ENCODE measurements around the gene GRAMD4. TPM values are rescaled to one million over a fixed set of nuclear protein-coding genes. Genes with fewer than 3 reads are reported as not detected.

GRAMD4 gene
- total RNA-seq, 4 donors from 2014 or later, result 16.7 to 106 (median 53.3) TPM

GRCh38 chr22:46574438-46574992, 45.7 kb upstream of the GRAMD4 start:
- Histone ChIP-seq H3K9me3 (peaks cover 0 to 4% (median 0%) of the 10 kb centered on the region in 3 donors), H3K27ac (no peak overlapping the region), H3K36me3 (no peaks in the 10 kb centered on the region), H3K27me3 (no peaks in the 10 kb centered on the region), H3K4me1 (peaks cover 20 to 27% of the 10 kb centered on the region in 2 donors), H3K4me3 (no peak overlapping the region)
- TF ChIP-seq CTCF (IDR thresholded peaks at IDR 0.05 in 4 of 5, conservative IDR thresholded peaks at IDR 0.05 in 1 of 5), result no peak
- no peak for TF ChIP-seq POLR2A (IDR thresholded peaks at IDR 0.05)
- ATAC-seq, result no peak
- in situ Hi-C loops (cut with MboI; ENCODE audit: low sequenced_read_pairs in 4 of 4) (loop anchor here in 2 of 4 donors (25.0 kb wide), 3 partner anchors 113 to 213 kb away; no protein-coding TSS in a partner anchor), intact Hi-C loops (cut with DNase I; ENCODE audit: low total_unique reads) (no loop called here)
- peak in 1 of 2 donors; percentile 9 for DNase-seq

GRCh38 chr22:46574993-46575910, 44.9 kb upstream of the GRAMD4 start:
- intact Hi-C loops (cut with DNase I; ENCODE audit: low total_unique reads) (loop anchor here (5.0 kb wide), 2 partner anchors 102 to 162 kb away; partner anchors contain the start of gene CERK), in situ Hi-C loops (cut with MboI; ENCODE audit: low sequenced_read_pairs in 4 of 4) (loop anchor here in 2 of 4 donors (25.0 kb wide), 3 partner anchors 112 to 212 kb away; no protein-coding TSS in a partner anchor)
- no peak for TF ChIP-seq POLR2A (IDR thresholded peaks at IDR 0.05)
- no peak for TF ChIP-seq CTCF (IDR thresholded peaks at IDR 0.05 in 4 of 5, conservative IDR thresholded peaks at IDR 0.05 in 1 of 5)
- peak in 1 of 2 donors; percentile 14 for DNase-seq
- ATAC-seq, result no peak
- Histone ChIP-seq H3K4me1 (peaks cover 27 to 34% of the 10 kb centered on the region in 2 donors), H3K4me3 (no peak overlapping the region), H3K27ac (peak overlapping the region; percentile 55 to 69 (median 60)), H3K9me3 (peaks cover 0 to 4% (median 0%) of the 10 kb centered on the region in 3 donors), H3K36me3 (no peaks in the 10 kb centered on the region), H3K27me3 (no peaks in the 10 kb centered on the region)

- no peaks in the 10 kb centered on the region for H3K27me3 ChIP-seq
- H3K4me3 ChIP-seq, result peak overlapping the region; percentile 43 to 54 (median 54)
- peaks cover 35 to 41% of the 10 kb centered on the region in 2 donors for H3K4me1 ChIP-seq
- no peak for TF ChIP-seq POLR2A (IDR thresholded peaks at IDR 0.05)
- TF ChIP-seq CTCF (IDR thresholded peaks at IDR 0.05 in 4 of 5, conservative IDR thresholded peaks at IDR 0.05 in 1 of 5), result no peak
- DNase-seq (peak in 1 of 2 donors; percentile 9), ATAC-seq (no peak)
- in situ Hi-C loops (cut with MboI; ENCODE audit: low sequenced_read_pairs in 4 of 4), result no loop called here
- peak overlapping the region; percentile 55 to 69 (median 60) for H3K27ac ChIP-seq
- H3K36me3 ChIP-seq, result no peaks in the 10 kb centered on the region
- intact Hi-C loops (cut with DNase I; ENCODE audit: low total_unique reads), result loop anchor here (5.0 kb wide), 2 partner anchors 101 to 161 kb away; partner anchors contain the start of gene CERK
- peaks cover 0 to 4% (median 0%) of the 10 kb centered on the region in 3 donors for H3K9me3 ChIP-seq
Observed at GRCh38 chr22:46575911-46576555, 44.2 kb upstream of the GRAMD4 start.

- no peaks in the 10 kb centered on the region for H3K27me3 ChIP-seq
- intact Hi-C loops (cut with DNase I; ENCODE audit: low total_unique reads) (loop anchor here (5.0 kb wide), 2 partner anchors 101 to 161 kb away; partner anchors contain the start of gene CERK), in situ Hi-C loops (cut with MboI; ENCODE audit: low sequenced_read_pairs in 4 of 4) (no loop called here)
- peaks cover 0 to 4% (median 0%) of the 10 kb centered on the region in 3 donors for H3K9me3 ChIP-seq
- ATAC-seq (peak; percentile 47 to 55), DNase-seq (peak in 1 of 2 donors; percentile 26)
- peak overlapping the region; percentile 77 to 89 (median 81) for H3K27ac ChIP-seq
- no peaks in the 10 kb centered on the region for H3K36me3 ChIP-seq
- TF ChIP-seq POLR2A (IDR thresholded peaks at IDR 0.05), result peak in 1 of 2 donors; percentile 51
- no peak for TF ChIP-seq CTCF (IDR thresholded peaks at IDR 0.05 in 4 of 5, conservative IDR thresholded peaks at IDR 0.05 in 1 of 5)
- H3K4me3 ChIP-seq, result peak overlapping the region; percentile 76 to 89 (median 80)
- H3K4me1 ChIP-seq, result peaks cover 43 to 48% of the 10 kb centered on the region in 2 donors
Observed at GRCh38 chr22:46576556-46577367, 43.4 kb upstream of the GRAMD4 start.

Measured in gastrocnemius medialis (tissue), 4 donors.